Gastrocnemius medialis (tissue), 4 donors: Measurements from ENCODE around the gene WDR7. TPM values are rescaled to one million over a fixed set of nuclear protein-coding genes. Genes with fewer than 3 reads are reported as not detected.

ENCODE experiments used
- ATAC-seq, 2 donors: fragments of 150-250 bp; one replicate each; pipeline ENCODE4 v1.9.1; 2016
- DNase-seq, 2 donors: peaks; one replicate each; pipeline ENCODE4 v3.0.0-alpha.2; 2019
- H3K27ac ChIP-seq, 4 donors: fragments of 200-600 bp; sonication (generic); 1 replicate in 1 of 4; 2 replicates in 3 of 4; pipeline ENCODE4 v1.5.1; 2016 to 2018; ENCODE audit warnings: mild to moderate bottlenecking in 2 of 4, moderate library complexity in 1 of 4
- H3K27me3 ChIP-seq, 3 donors: fragments of 200-600 bp; sonication (generic) in 2 of 3; 1 replicate in 1 of 3; 2 replicates in 2 of 3; pipeline versions ENCODE4 v1.5.1 to v1.6.0; 2016 to 2019; ENCODE audit warnings: mild to moderate bottlenecking in 1 of 3, moderate library complexity in 1 of 3
- H3K36me3 ChIP-seq, 2 donors: fragments of 200-600 bp; sonication (generic) in 1 of 2; one replicate each; pipeline ENCODE4 v1.5.1; 2017 to 2018
- H3K4me1 ChIP-seq, 2 donors: fragments of 200-600 bp; sonication (generic) in 1 of 2; one replicate each; pipeline ENCODE4 v1.5.1; 2016 to 2017; ENCODE audit warnings: mild to moderate bottlenecking in 2 of 2
- H3K4me3 ChIP-seq, 4 donors: fragments of 200-600 bp; sonication (generic) in 3 of 4; 1 replicate in 1 of 4; 2 replicates in 3 of 4; pipeline ENCODE4 v1.5.1; 2016 to 2019; ENCODE audit warnings: mild to moderate bottlenecking in 2 of 4
- H3K9me3 ChIP-seq, 3 donors: fragments of 200-600 bp; sonication (generic) in 2 of 3; 1 replicate in 1 of 3; 2 replicates in 2 of 3; pipeline ENCODE4 v1.5.1; 2016 to 2019
- CTCF ChIP-seq, 5 experiments: fragments of 450-650 bp in 3 of 5; fragments of 200-600 bp in 2 of 5; sonication (generic) in 2 of 5; IDR thresholded peaks in 4 of 5; conservative IDR thresholded peaks in 1 of 5; 1 replicate in 4 of 5; 2 replicates in 1 of 5; pipeline ENCODE4 v1.5.1; 2016 to 2019; ENCODE audit warnings: antibody characterized with exemption in 5 of 5, mild to moderate bottlenecking in 3 of 5, moderate library complexity in 3 of 5
- POLR2A ChIP-seq, 2 donors: fragments of 450-650 bp; IDR thresholded peaks; one replicate each; pipeline ENCODE4 v1.6.1; 2017; ENCODE audit warnings: antibody characterized with exemption in 2 of 2, mild to moderate bottlenecking in 2 of 2, moderate library complexity in 2 of 2
- in situ Hi-C, 4 donors: fragments of 200-750 bp; cut with MboI; loops; one replicate each; pipeline versions ENCODE4 v1.15.0 to v1.8.0; 2017; ENCODE audit warnings: low sequenced_read_pairs in 4 of 4
- intact Hi-C: fragments of 100-400 bp; cut with DNase I; formaldehyde crosslinking; loops from one replicate; pipeline ENCODE4 v1.15.1; 2023; ENCODE audit warnings: low total_unique reads
- total RNA-seq, 4 donors: library from RNA; depleted of rRNA; stranded (reverse); fragments of >200 nt; gene quantifications; one replicate each; pipeline versions ENCODE4 v1.1.0 to v1.2.3, GENCODE V29; 2016

Gene WDR7
- total RNA-seq, 4 donors from 2014 or later = 20.5 to 24.2 (median 21.8) TPM

- no peak for TF ChIP-seq CTCF (IDR thresholded peaks at IDR 0.05 in 4 of 5, conservative IDR thresholded peaks at IDR 0.05 in 1 of 5)
- TF ChIP-seq POLR2A (IDR thresholded peaks at IDR 0.05) = no peak
- H3K36me3 ChIP-seq = no peaks in the 10 kb centered on the region
- DNase-seq (no peak), ATAC-seq (no peak)
- intact Hi-C loops = no loop called here
- H3K27me3 ChIP-seq = no peaks in the 10 kb centered on the region
- in situ Hi-C loops = loop anchor here in 1 of 4 donors (25.0 kb wide), 1 partner anchor 88 kb away; no protein-coding TSS in a partner anchor
- H3K27ac ChIP-seq = no peak overlapping the region
- no peaks in the 10 kb centered on the region for H3K9me3 ChIP-seq
- no peaks in the 10 kb centered on the region for H3K4me1 ChIP-seq
- no peak overlapping the region for H3K4me3 ChIP-seq
These were observed 399.3 kb downstream of the WDR7 start for GRCh38 chr18:57050310-57050949.

GRCh38 chr18:57051021-57051656 is 400.0 kb downstream of the WDR7 start:
- no peak overlapping the region for H3K4me3 ChIP-seq
- no peaks in the 10 kb centered on the region for H3K36me3 ChIP-seq
- no peak for TF ChIP-seq CTCF (IDR thresholded peaks at IDR 0.05 in 4 of 5, conservative IDR thresholded peaks at IDR 0.05 in 1 of 5)
- no peak for TF ChIP-seq POLR2A (IDR thresholded peaks at IDR 0.05)
- no peak overlapping the region for H3K27ac ChIP-seq
- no peaks in the 10 kb centered on the region for H3K27me3 ChIP-seq
- intact Hi-C loops (no loop called here), in situ Hi-C loops (loop anchor here in 1 of 4 donors (25.0 kb wide), 1 partner anchor 89 kb away; no protein-coding TSS in a partner anchor)
- ATAC-seq (no peak), DNase-seq (no peak)
- no peaks in the 10 kb centered on the region for H3K4me1 ChIP-seq
- no peaks in the 10 kb centered on the region for H3K9me3 ChIP-seq

- Histone ChIP-seq H3K36me3 (no peaks in the 10 kb centered on the region), H3K9me3 (no peaks in the 10 kb centered on the region), H3K27ac (no peak overlapping the region), H3K4me3 (no peak overlapping the region), H3K27me3 (no peaks in the 10 kb centered on the region), H3K4me1 (no peaks in the 10 kb centered on the region)
- intact Hi-C loops = no loop called here
- in situ Hi-C loops = loop anchor here in 1 of 4 donors (25.0 kb wide), 1 partner anchor 89 kb away; no protein-coding TSS in a partner anchor
- DNase-seq (no peak), ATAC-seq (no peak)
- TF ChIP-seq POLR2A (IDR thresholded peaks at IDR 0.05) = no peak
- no peak for TF ChIP-seq CTCF (IDR thresholded peaks at IDR 0.05 in 4 of 5, conservative IDR thresholded peaks at IDR 0.05 in 1 of 5)
These were observed 400.5 kb downstream of the WDR7 start for GRCh38 chr18:57051657-57052044.

- Histone ChIP-seq H3K36me3 (no peaks in the 10 kb centered on the region), H3K9me3 (no peaks in the 10 kb centered on the region), H3K4me3 (no peak overlapping the region), H3K27ac (no peak overlapping the region), H3K4me1 (no peaks in the 10 kb centered on the region), H3K27me3 (no peaks in the 10 kb centered on the region)
- ATAC-seq (no peak), DNase-seq (no peak)
- in situ Hi-C loops (loop anchor here in 1 of 4 donors (25.0 kb wide), 1 partner anchor 90 kb away; no protein-coding TSS in a partner anchor), intact Hi-C loops (no loop called here)
- no peak for TF ChIP-seq POLR2A (IDR thresholded peaks at IDR 0.05)
- TF ChIP-seq CTCF (IDR thresholded peaks at IDR 0.05 in 4 of 5, conservative IDR thresholded peaks at IDR 0.05 in 1 of 5) = no peak
These were observed 401.0 kb downstream of the WDR7 start for GRCh38 chr18:57052173-57052572.
